HepG2 (cell line): ENCODE results near the gene NELFB. TPM values are rescaled to one million over a fixed set of nuclear protein-coding genes. Genes with fewer than 3 reads are reported as not detected.

Source experiments
- CAMTA2 ChIP-seq: sonication (generic); formaldehyde crosslinking; IDR thresholded peaks from 2 replicates; pipeline ENCODE4 v1.4.0; 2020; ENCODE audit warnings: mild to moderate bottlenecking, missing genetic modification reagents, borderline replicate concordance
- E2F5 ChIP-seq: sonication (generic); formaldehyde crosslinking; conservative IDR thresholded peaks from 2 replicates; pipeline ENCODE4 v1.4.0; 2020; ENCODE audit warnings: missing genetic modification reagents
- ETS1 ChIP-seq: sonication (generic); formaldehyde crosslinking; IDR thresholded peaks from 2 replicates; pipeline ENCODE4 v1.4.0; 2020; ENCODE audit warnings: missing genetic modification reagents
- GPN1 ChIP-seq: sonication (generic); formaldehyde crosslinking; IDR thresholded peaks from 2 replicates; pipeline ENCODE4 v1.5.1; 2020; ENCODE audit warnings: missing genetic modification reagents, borderline replicate concordance
- GTF2F1 ChIP-seq: fragments of 150-350 bp; IDR thresholded peaks from 2 replicates; pipeline ENCODE4 v1.6.1; 2014; ENCODE audit warnings: low read length
- HNRNPH1 ChIP-seq: fragments of 200-400 bp; formaldehyde crosslinking; optimal IDR thresholded peaks from 2 replicates; pipeline ENCODE3; 2017; ENCODE audit warnings: mild to moderate bottlenecking, low read depth, low read length
- KMT2A ChIP-seq: sonication (generic); formaldehyde crosslinking; IDR thresholded peaks from 2 replicates; pipeline ENCODE4 v1.4.0; 2020; ENCODE audit warnings: missing genetic modification reagents
- MAF1 ChIP-seq: sonication (generic); formaldehyde crosslinking; IDR thresholded peaks from 2 replicates; pipeline ENCODE4 v1.5.0; 2020; ENCODE audit warnings: missing genetic modification reagents, borderline replicate concordance
- MYPOP ChIP-seq: sonication (generic); formaldehyde crosslinking; IDR thresholded peaks from 2 replicates; pipeline ENCODE4 v1.8.1; 2023; ENCODE audit warnings: mild to moderate bottlenecking, moderate library complexity, missing genetic modification reagents
- SAFB2 ChIP-seq: sonication (generic); formaldehyde crosslinking; IDR thresholded peaks from 2 replicates; pipeline ENCODE4 v1.5.1; 2020; ENCODE audit warnings: missing genetic modification reagents, low read depth, mild to moderate bottlenecking, borderline replicate concordance
- SKIL ChIP-seq: sonication (generic); formaldehyde crosslinking; IDR thresholded peaks from 2 replicates; pipeline ENCODE4 v1.8.0; 2022; ENCODE audit warnings: missing genetic modification reagents, mild to moderate bottlenecking, moderate library complexity, borderline replicate concordance
- UBTF ChIP-seq: sonication (generic); formaldehyde crosslinking; IDR thresholded peaks from 2 replicates; pipeline ENCODE4 v1.4.0; 2020; ENCODE audit warnings: mild to moderate bottlenecking, missing genetic modification reagents
- ZBTB38 ChIP-seq: sonication (generic); formaldehyde crosslinking; IDR thresholded peaks from 2 replicates; pipeline ENCODE4 v1.5.1; 2020; ENCODE audit warnings: mild to moderate bottlenecking, missing genetic modification reagents
- ZNF225 ChIP-seq: sonication (generic); formaldehyde crosslinking; IDR thresholded peaks from 2 replicates; pipeline ENCODE4 v1.4.0; 2020; ENCODE audit warnings: mild to moderate bottlenecking, missing genetic modification reagents
- ZNF430 ChIP-seq: sonication (generic); formaldehyde crosslinking; IDR thresholded peaks from 2 replicates; pipeline ENCODE4 v1.9.0; 2021; ENCODE audit warnings: mild to moderate bottlenecking, missing genetic modification reagents
- ZNF484 ChIP-seq: sonication (generic); formaldehyde crosslinking; IDR thresholded peaks from 2 replicates; pipeline ENCODE4 v1.5.1; 2020; ENCODE audit warnings: mild to moderate bottlenecking, low read depth, missing genetic modification reagents, borderline replicate concordance
- ZNF580 ChIP-seq: IDR thresholded peaks from 2 replicates; pipeline ENCODE4 v1.6.1; 2016; ENCODE audit warnings: low read depth, borderline replicate concordance
- ZNF777 ChIP-seq: sonication (generic); formaldehyde crosslinking; IDR thresholded peaks from 2 replicates; pipeline ENCODE4 v1.4.0; 2020; ENCODE audit warnings: missing genetic modification reagents
- polyA plus RNA-seq, 8 experiments: library from polyadenylated mRNA; depleted of rRNA in 3 of 8; stranded (reverse) in 7 of 8; unstranded in 1 of 8; fragments of >200 nt; fragmentation: Illumina TruSeq in 4 of 8; extraction: Trizol in 4 of 8; gene quantifications; 2 replicates each; pipeline versions ENCODE4 v1.2.1 to v1.2.3, GENCODE V29; 2011 to 2016; ENCODE audit warnings: low read depth in 4 of 8, missing spikeins in 1 of 8, mixed read lengths in 1 of 8; ENCODE audit not compliant: insufficient read depth in 1 of 8
- total RNA-seq, 5 experiments: library from RNA; depleted of rRNA; stranded (reverse); fragments of >200 nt; fragmentation: Illumina TruSeq; extraction: Trizol; gene quantifications; 2 replicates each; pipeline ENCODE4 v1.2.3, GENCODE V29; 2016; ENCODE audit warnings: low read depth in 1 of 5

NELFB gene
- total and polyA plus RNA-seq, 2 of the 13 experiments (the other 11 are each of a cell fraction or from before 2014, with no cell fraction given) = 26.5 to 45.8 TPM

GRCh38 chr9:137240318-137240840 is 14.7 kb upstream of the NELFB start (continued):
- no peak for TF ChIP-seq HNRNPH1
- peak; percentile 70; the same call in 1 of the 2 replicates for TF ChIP-seq ZNF484
- TF ChIP-seq KMT2A (CRISPR knock-in tag) = peak; percentile 67
- peak; percentile 73 for TF ChIP-seq SAFB2 (CRISPR knock-in tag)
- no peak for TF ChIP-seq GPN1 (CRISPR knock-in tag)
- TF ChIP-seq ZNF225 (CRISPR knock-in tag) = peak; percentile 86
- TF ChIP-seq ZNF777 (CRISPR knock-in tag) = peak; percentile 77
- 0 out of 2 replicates have a peak, but pooled peaks have one; percentile 50 for TF ChIP-seq MAF1
- TF ChIP-seq ZNF580 (CRISPR knock-in tag) = 0 out of 2 replicates have a peak, but pooled peaks have one; percentile 42
- TF ChIP-seq MYPOP (CRISPR knock-in tag) = peak; percentile 99
- no peak for TF ChIP-seq GTF2F1
- peak; percentile 90 for TF ChIP-seq ZBTB38 (CRISPR knock-in tag)
- peak; percentile 35; the same call in 1 of the 2 replicates for TF ChIP-seq SKIL (CRISPR knock-in tag)
- peak; percentile 99 for TF ChIP-seq UBTF (CRISPR knock-in tag)
- TF ChIP-seq ETS1 (CRISPR knock-in tag) = peak; percentile 91
- TF ChIP-seq CAMTA2 (CRISPR knock-in tag) = 0 out of 2 replicates have a peak, but pooled peaks have one; percentile 28
- 0 out of 2 replicates have a peak, but pooled peaks have one; percentile 14 for TF ChIP-seq E2F5
- TF ChIP-seq ZNF430 (CRISPR knock-in tag) = no peak; the same call in none of the 2 replicates
